ENCODE measurements around the gene SPN. TPM values are rescaled to one million over a fixed set of nuclear protein-coding genes. Genes with fewer than 3 reads are reported as not detected.

SPN gene
- polyA plus RNA-seq, 1 donor (not counting 4 experiments of a cell fraction or from before 2014, with no cell fraction given) = 0.07 TPM

- H3K4me2 ChIP-seq (ENCODE audit: control insufficient read depth, extremely low read depth, insufficient read depth, low read depth, low read length) = no peak overlapping the region
- no peak overlapping the region for H3K9ac ChIP-seq (ENCODE audit: control insufficient read depth, extremely low read depth, insufficient read depth, low read length)
- no peak overlapping the region for H2AFZ ChIP-seq (ENCODE audit: control insufficient read depth, low read length)
- H3K79me2 ChIP-seq (ENCODE audit: control insufficient read depth, insufficient read depth, low read length) = no peaks in the 10 kb centered on the region
- FAIRE-seq = no peak
- no peaks in the 10 kb centered on the region for H4K20me1 ChIP-seq (ENCODE audit: control insufficient read depth, extremely low read depth, insufficient read depth, low read length)
- H3K27ac ChIP-seq (ENCODE audit: control insufficient read depth, insufficient read depth, low read length) = no peak overlapping the region
- no peak for DNase-seq (ENCODE audit: low read depth, low spot score)
- H3K4me1 ChIP-seq (ENCODE audit: control insufficient read depth, extremely low read depth, insufficient read depth, low read length) = no peaks in the 10 kb centered on the region
- peaks cover 5% of the 10 kb centered on the region for H3K27me3 ChIP-seq (ENCODE audit: control insufficient read depth, extremely low read depth, insufficient read depth, low read length)
- dilution Hi-C loops (cut with MboI; ENCODE audit: extremely low pct_ligation_motif_present, low sequenced_read_pairs) = no loop called here
- H3K4me3 ChIP-seq (ENCODE audit: control insufficient read depth in 2 of 3, extremely low read depth in 1 of 3, insufficient read depth in 2 of 3, low read depth in 1 of 3, low read length in 3 of 3) = no peak overlapping the region
- H3K36me3 ChIP-seq (ENCODE audit: control insufficient read depth in 2 of 2, extremely low read depth in 1 of 2, insufficient read depth in 2 of 2, low read length in 2 of 2) = no peaks in the 10 kb centered on the region
- H3K9me1 ChIP-seq (ENCODE audit: control insufficient read depth, extremely low read depth, insufficient read depth, low read length) = no peaks in the 10 kb centered on the region
- no peaks in the 10 kb centered on the region for H3K9me3 ChIP-seq (ENCODE audit: control insufficient read depth, low read depth, low read length)
- TF ChIP-seq EZH2 (IDR thresholded peaks at IDR 0.05; ENCODE audit: low read length) = no peak
- TF ChIP-seq, protein P1, sequence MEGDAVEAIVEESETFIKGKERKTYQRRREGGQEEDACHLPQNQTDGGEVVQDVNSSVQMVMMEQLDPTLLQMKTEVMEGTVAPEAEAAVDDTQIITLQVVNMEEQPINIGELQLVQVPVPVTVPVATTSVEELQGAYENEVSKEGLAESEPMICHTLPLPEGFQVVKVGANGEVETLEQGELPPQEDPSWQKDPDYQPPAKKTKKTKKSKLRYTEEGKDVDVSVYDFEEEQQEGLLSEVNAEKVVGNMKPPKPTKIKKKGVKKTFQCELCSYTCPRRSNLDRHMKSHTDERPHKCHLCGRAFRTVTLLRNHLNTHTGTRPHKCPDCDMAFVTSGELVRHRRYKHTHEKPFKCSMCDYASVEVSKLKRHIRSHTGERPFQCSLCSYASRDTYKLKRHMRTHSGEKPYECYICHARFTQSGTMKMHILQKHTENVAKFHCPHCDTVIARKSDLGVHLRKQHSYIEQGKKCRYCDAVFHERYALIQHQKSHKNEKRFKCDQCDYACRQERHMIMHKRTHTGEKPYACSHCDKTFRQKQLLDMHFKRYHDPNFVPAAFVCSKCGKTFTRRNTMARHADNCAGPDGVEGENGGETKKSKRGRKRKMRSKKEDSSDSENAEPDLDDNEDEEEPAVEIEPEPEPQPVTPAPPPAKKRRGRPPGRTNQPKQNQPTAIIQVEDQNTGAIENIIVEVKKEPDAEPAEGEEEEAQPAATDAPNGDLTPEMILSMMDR (optimal IDR thresholded peaks at IDR 0.05 in 1 of 3, IDR thresholded peaks at IDR 0.05 in 1 of 3, conservative IDR thresholded peaks at IDR 0.05 in 1 of 3; ENCODE audit: extremely low read depth in 1 of 3, insufficient read depth in 2 of 3, low read length in 3 of 3) = no peak
Measured at GRCh38 chr16:29668267-29668666, 5.2 kb downstream of the SPN start.

DNA sequence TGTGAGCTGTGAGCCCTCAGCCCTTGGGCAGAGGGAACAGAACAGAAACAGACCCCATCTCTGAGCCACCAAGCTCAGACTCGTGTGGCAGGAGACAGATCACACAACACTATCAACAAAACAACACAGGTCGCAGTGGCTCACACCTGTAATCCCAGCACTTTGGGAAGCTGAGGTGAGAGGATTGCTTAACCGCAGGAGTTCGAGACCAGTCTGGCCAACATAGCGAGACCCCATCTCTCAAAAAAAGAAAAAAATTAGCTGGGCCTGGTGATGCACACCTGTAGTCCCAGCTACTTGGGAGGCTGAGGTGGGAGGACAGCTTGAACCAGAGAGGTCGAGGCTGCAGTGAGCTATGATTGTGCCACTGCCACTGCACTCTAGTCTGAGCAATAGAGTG is 10.5 kb downstream of the SPN start:
- no peaks in the 10 kb centered on the region for H3K79me2 ChIP-seq (ENCODE audit: control insufficient read depth, insufficient read depth, low read length)
- no peak overlapping the region for H3K4me2 ChIP-seq (ENCODE audit: control insufficient read depth, extremely low read depth, insufficient read depth, low read depth, low read length)
- H3K4me3 ChIP-seq (ENCODE audit: control insufficient read depth in 2 of 3, extremely low read depth in 1 of 3, insufficient read depth in 2 of 3, low read depth in 1 of 3, low read length in 3 of 3) = no peak overlapping the region
- H2AFZ ChIP-seq (ENCODE audit: control insufficient read depth, low read length) = no peak overlapping the region
- no peak for DNase-seq (ENCODE audit: low read depth, low spot score)
- no peaks in the 10 kb centered on the region for H3K27me3 ChIP-seq (ENCODE audit: control insufficient read depth, extremely low read depth, insufficient read depth, low read length)
- H3K4me1 ChIP-seq (ENCODE audit: control insufficient read depth, extremely low read depth, insufficient read depth, low read length) = no peaks in the 10 kb centered on the region
- no peaks in the 10 kb centered on the region for H3K36me3 ChIP-seq (ENCODE audit: control insufficient read depth in 2 of 2, extremely low read depth in 1 of 2, insufficient read depth in 2 of 2, low read length in 2 of 2)
- H3K27ac ChIP-seq (ENCODE audit: control insufficient read depth, insufficient read depth, low read length) = no peak overlapping the region
- H3K9me1 ChIP-seq (ENCODE audit: control insufficient read depth, extremely low read depth, insufficient read depth, low read length) = no peaks in the 10 kb centered on the region
- no peak for FAIRE-seq
- H4K20me1 ChIP-seq (ENCODE audit: control insufficient read depth, extremely low read depth, insufficient read depth, low read length) = no peaks in the 10 kb centered on the region
- TF ChIP-seq EZH2 (IDR thresholded peaks at IDR 0.05; ENCODE audit: low read length) = no peak
- TF ChIP-seq, protein P1 (optimal IDR thresholded peaks at IDR 0.05 in 1 of 3, IDR thresholded peaks at IDR 0.05 in 1 of 3, conservative IDR thresholded peaks at IDR 0.05 in 1 of 3; ENCODE audit: extremely low read depth in 1 of 3, insufficient read depth in 2 of 3, low read length in 3 of 3) = no peak
- dilution Hi-C loops (cut with MboI; ENCODE audit: extremely low pct_ligation_motif_present, low sequenced_read_pairs) = no loop called here
- no peaks in the 10 kb centered on the region for H3K9me3 ChIP-seq (ENCODE audit: control insufficient read depth, low read depth, low read length)
- H3K9ac ChIP-seq (ENCODE audit: control insufficient read depth, extremely low read depth, insufficient read depth, low read length) = no peak overlapping the region
